ENCODE data around the gene CNTN4. TPM values are rescaled to one million over a fixed set of nuclear protein-coding genes. Genes with fewer than 3 reads are reported as not detected.

Gene CNTN4
- total and polyA plus RNA-seq, 2 of the 8 experiments (the other 6 are each of a cell fraction or from before 2014, with no cell fraction given), result 0.41 to 2.2 TPM

GRCh38 chr3:2578560-2578959 is 479.9 kb downstream of the CNTN4 start:
- H3K4me1 ChIP-seq (replicated peaks in 1 of 4; ENCODE audit: control insufficient read depth in 3 of 4, insufficient read depth in 4 of 4, low read length in 3 of 4), result no peaks in the 10 kb centered on the region
- H4K91ac ChIP-seq (replicated peaks; ENCODE audit: insufficient read length, low read length), result no peak overlapping the region
- no peak for DNase-seq (ENCODE audit: low read depth in 1 of 2, low spot score in 2 of 2)
- H3K79me2 ChIP-seq (ENCODE audit: control insufficient read depth in 1 of 2, insufficient read depth in 2 of 2, low read length in 2 of 2), result no peaks in the 10 kb centered on the region
- no peak overlapping the region for H3K4me3 ChIP-seq (ENCODE audit: extremely low read depth in 1 of 4, insufficient read depth in 2 of 4, low read depth in 3 of 4, low read length in 4 of 4)
- H2BK12ac ChIP-seq (ENCODE audit: low read depth, low read length), result no peak overlapping the region
- H2BK120ac ChIP-seq (replicated peaks; ENCODE audit: low read depth, low read length), result no peak overlapping the region
- H3K4ac ChIP-seq (replicated peaks; ENCODE audit: insufficient read length, low read depth, low read length), result no peak overlapping the region
- no peak overlapping the region for H3K14ac ChIP-seq (ENCODE audit: insufficient read length)
- H4K8ac ChIP-seq (ENCODE audit: extremely low read depth, insufficient read depth, low read length), result no peak overlapping the region
- H3K27ac ChIP-seq (ENCODE audit: low read depth, low read length), result no peak overlapping the region
- no peak overlapping the region for H3K23ac ChIP-seq (ENCODE audit: insufficient read length)
- no peaks in the 10 kb centered on the region for H3K27me3 ChIP-seq (replicated peaks in 1 of 4; ENCODE audit: control insufficient read depth in 3 of 4, extremely low read depth in 1 of 4, insufficient read depth in 3 of 4, low read length in 3 of 4)
- no peak overlapping the region for H3K18ac ChIP-seq (ENCODE audit: extremely low read depth, low read length)
- H2AK5ac ChIP-seq (ENCODE audit: low read depth, low read length), result no peak overlapping the region
- no peak overlapping the region for H3K9ac ChIP-seq (replicated peaks in 1 of 4; ENCODE audit: extremely low read depth in 1 of 4, low read depth in 3 of 4, low read length in 3 of 4)
- no peaks in the 10 kb centered on the region for H3K9me3 ChIP-seq (ENCODE audit: insufficient read depth in 2 of 2, low read depth in 1 of 2, low read length in 1 of 2)
- ChIA-PET CTCF (ENCODE audit: partially characterized antibody) (interaction anchor here (1.7 kb wide), 1 partner anchor 17 kb away, joined by 9 read pairs; no protein-coding TSS in a partner anchor), POLR2A (ENCODE audit: partially characterized antibody) (no interaction called here)
- H3K36me3 ChIP-seq (ENCODE audit: control insufficient read depth in 2 of 4, insufficient read depth in 4 of 4, low read length in 3 of 4), result no peaks in the 10 kb centered on the region
- no peak overlapping the region for H3K56ac ChIP-seq (replicated peaks; ENCODE audit: insufficient read length, low read depth, low read length)
- H2BK5ac ChIP-seq (ENCODE audit: low read depth, low read length), result no peak overlapping the region
- WGBS, 2 experiments (ENCODE audit: extremely low coverage in 1 of 2, insufficient coverage in 1 of 2, insufficient read length in 1 of 2, insufficient replicate concordance in 2 of 2, low coverage in 1 of 2, low lambda C conversion rate in 2 of 2, missing lambda C conversion rate in 1 of 2), result 60% methylated on average over 3 of the region's 3 CpGs; no CpG with 5 or more reads in 1 of the 2 experiments
- no peaks in the 10 kb centered on the region for H4K20me1 ChIP-seq (replicated peaks in 1 of 2; ENCODE audit: control insufficient read depth in 1 of 2, insufficient read depth in 2 of 2, low read length in 2 of 2)
- no peaks in the 10 kb centered on the region for H3K79me1 ChIP-seq (ENCODE audit: low read depth, low read length)
- FAIRE-seq, result no peak
- no peaks in the 10 kb centered on the region for H3K23me2 ChIP-seq (ENCODE audit: low read depth, low read length)
- no peak overlapping the region for H3K4me2 ChIP-seq (ENCODE audit: insufficient read depth in 1 of 2, low read depth in 2 of 2, low read length in 2 of 2)
- H2AFZ ChIP-seq (ENCODE audit: low read length), result no peak overlapping the region
- H4K5ac ChIP-seq (ENCODE audit: insufficient read length, low read depth, low read length), result no peak overlapping the region
- H2BK20ac ChIP-seq (ENCODE audit: low read length), result no peak overlapping the region
- H2BK15ac ChIP-seq (ENCODE audit: low read length), result no peak overlapping the region
- TF ChIP-seq BACH1 (IDR thresholded peaks at IDR 0.05; ENCODE audit: low read length), result no peak
- no peak for TF ChIP-seq SP1 (IDR thresholded peaks at IDR 0.05; ENCODE audit: low read depth, low read length)
- TF ChIP-seq KDM4A (IDR thresholded peaks at IDR 0.05; ENCODE audit: low read depth, low read length, severe bottlenecking), result no peak
- TF ChIP-seq CEBPB (IDR thresholded peaks at IDR 0.05; ENCODE audit: low read depth, low read length), result no peak
- no peak for TF ChIP-seq EZH2 (IDR thresholded peaks at IDR 0.05; ENCODE audit: low read depth, low read length, severe bottlenecking)
- no peak for TF ChIP-seq KDM5A (IDR thresholded peaks at IDR 0.05; ENCODE audit: low read length)
- TF ChIP-seq CHD1 (IDR thresholded peaks at IDR 0.05; ENCODE audit: low read depth, low read length), result no peak
- TF ChIP-seq SAP30 (IDR thresholded peaks at IDR 0.05; ENCODE audit: insufficient read depth, insufficient replicate concordance, low read length), result no peak
- TF ChIP-seq GTF2F1 (IDR thresholded peaks at IDR 0.05; ENCODE audit: borderline replicate concordance, low read depth, low read length), result no peak
- TF ChIP-seq SIN3A (conservative IDR thresholded peaks at IDR 0.05 in 1 of 2, IDR thresholded peaks at IDR 0.05 in 1 of 2; ENCODE audit: low read depth in 1 of 2, low read length in 2 of 2), result no peak
- TF ChIP-seq ASH2L (IDR thresholded peaks at IDR 0.05; ENCODE audit: low read length), result no peak
- TF ChIP-seq HDAC6 (IDR thresholded peaks at IDR 0.05; ENCODE audit: low read depth, low read length), result no peak
- TF ChIP-seq ATF2 (IDR thresholded peaks at IDR 0.05; ENCODE audit: low read length), result no peak
- TF ChIP-seq MAFK (IDR thresholded peaks at IDR 0.05; ENCODE audit: low read depth, low read length), result no peak
